A549 (cell line): ENCODE measurements around the gene GSE1. TPM values are rescaled to one million over a fixed set of nuclear protein-coding genes. Genes with fewer than 3 reads are reported as not detected.

Experiments used
- ATAC-seq, 2 experiments: fragments of 200-7000 bp in 1 of 2; fragments of >200 bp in 1 of 2; cut with Nextera tagmentation in 1 of 2; cut with Tn5 transposase in 1 of 2; 3 replicates each; pipeline versions ENCODE4 v1.8.0 to v1.9.1; 2018 to 2020; ENCODE audit warnings: mild to moderate bottlenecking in 1 of 2, moderate library complexity in 1 of 2
- CTCF ChIA-PET: fragments of 300-600 bp; sonication (Branson Sonifier 250); formaldehyde crosslinking; extraction: SDS; loops from one replicate; lab custom pipeline; 2021; ENCODE audit warnings: antibody characterized with exemption, inconsistent platforms; lab: Yijun Ruan, JAX
- POLR2A ChIA-PET: fragments of 350-600 bp; formaldehyde crosslinking; extraction: SDS; loops from one replicate; lab custom pipeline; 2021; ENCODE audit warnings: antibody characterized with exemption, inconsistent platforms; lab: Yijun Ruan, JAX
- DNase-seq, 2 experiments: peaks; one replicate each; pipeline versions ENCODE4 v3.0.0 to v3.0.0-alpha.2; 2011 to 2016; ENCODE audit warnings: low read depth in 1 of 2, low spot score in 1 of 2
- FAIRE-seq: peaks from 2 replicates; lab custom pipeline; 2011; peaks lifted over from hg19 to GRCh38; lab: Jason Lieb, UNC
- H3K27ac ChIP-seq, 2 experiments: fragments of >200 bp; sonication (Bioruptor Twin); formaldehyde crosslinking; 3 replicates each; pipeline ENCODE4 v1.5.1; 2016 to 2017
- H3K4me1 ChIP-seq: fragments of >200 bp; sonication (Bioruptor Twin); formaldehyde crosslinking; 3 replicates; pipeline ENCODE4 v1.6.1; 2016
- H3K4me2 ChIP-seq: fragments of >200 bp; sonication (Bioruptor Twin); formaldehyde crosslinking; 3 replicates; pipeline ENCODE4 v1.6.1; 2016
- H3K4me3 ChIP-seq: fragments of >200 bp; sonication (Bioruptor Twin); formaldehyde crosslinking; 3 replicates; pipeline ENCODE4 v1.5.1; 2016
- H3K9me3 ChIP-seq: fragments of >200 bp; sonication (Bioruptor Twin); formaldehyde crosslinking; 3 replicates; pipeline ENCODE4 v1.6.1; 2016
- EHF ChIP-seq: fragments of 250-450 bp; sonication (Bioruptor Pico); IDR thresholded peaks from 2 replicates; pipeline ENCODE4 v1.5.0; 2020; ENCODE audit warnings: mild to moderate bottlenecking
- EP300 ChIP-seq, 2 experiments: fragments of >200 bp; sonication (Bioruptor Twin); formaldehyde crosslinking; IDR thresholded peaks; 2 replicates in 1 of 2; 3 replicates in 1 of 2; pipeline ENCODE4 v1.6.1; 2016 to 2017
- FOXS1 ChIP-seq: fragments of 250-450 bp; sonication (Bioruptor Pico); IDR thresholded peaks from 2 replicates; pipeline ENCODE4 v1.5.0; 2020; ENCODE audit warnings: mild to moderate bottlenecking, moderate library complexity
- HDAC2 ChIP-seq: fragments of 200-600 bp; sonication (generic); IDR thresholded peaks from 2 replicates; pipeline ENCODE4 v1.6.1; 2016
- HOXB5 ChIP-seq: fragments of 250-450 bp; sonication (Bioruptor Pico); IDR thresholded peaks from 2 replicates; pipeline ENCODE4 v1.5.0; 2020; ENCODE audit warnings: mild to moderate bottlenecking, moderate library complexity
- JUNB ChIP-seq: fragments of >200 bp; sonication (Bioruptor Twin); formaldehyde crosslinking; IDR thresholded peaks from 2 replicates; pipeline ENCODE4 v1.6.1; 2016
- KDM5A ChIP-seq: fragments of 200-600 bp; sonication (generic); IDR thresholded peaks from 2 replicates; pipeline ENCODE4 v1.6.1; 2016; ENCODE audit warnings: antibody characterized with exemption, mild to moderate bottlenecking
- MAFK ChIP-seq: fragments of 450-650 bp; IDR thresholded peaks from 2 replicates; pipeline ENCODE4 v1.6.1; 2014; ENCODE audit not compliant: partially characterized antibody
- NPAS2 ChIP-seq: fragments of 250-450 bp; sonication (Bioruptor Pico); IDR thresholded peaks from 2 replicates; pipeline ENCODE4 v1.8.0; 2022; ENCODE audit warnings: mild to moderate bottlenecking, moderate library complexity, borderline replicate concordance
- NR3C1 ChIP-seq: fragments of >200 bp; sonication (Bioruptor Twin); formaldehyde crosslinking; IDR thresholded peaks from 3 replicates; pipeline ENCODE4 v1.6.1; 2017
- RAD21 ChIP-seq, 2 experiments: fragments of >200 bp in 1 of 2; sonication (Bioruptor Twin) in 1 of 2; formaldehyde crosslinking in 1 of 2; IDR thresholded peaks in 1 of 2; conservative IDR thresholded peaks in 1 of 2; 2 replicates in 1 of 2; 3 replicates in 1 of 2; pipeline ENCODE4 v1.6.1; 2012 to 2018; ENCODE audit warnings: inconsistent platforms in 1 of 2
- RARB ChIP-seq: fragments of 250-450 bp; sonication (Bioruptor Pico); IDR thresholded peaks from 2 replicates; pipeline ENCODE4 v1.8.0; 2021; ENCODE audit warnings: mild to moderate bottlenecking, moderate library complexity
- RFX5 ChIP-seq: fragments of 450-650 bp; IDR thresholded peaks from 2 replicates; pipeline ENCODE4 v1.7.1; 2014; ENCODE audit warnings: antibody characterized with exemption, mild to moderate bottlenecking, moderate library complexity
- RNF2 ChIP-seq: fragments of 200-600 bp; sonication (generic); IDR thresholded peaks from 2 replicates; pipeline ENCODE4 v1.6.1; 2016; ENCODE audit warnings: low read depth, mild to moderate bottlenecking, antibody characterized with exemption, moderate library complexity, borderline replicate concordance
- SMC3 ChIP-seq: fragments of >200 bp; sonication (Bioruptor Twin); formaldehyde crosslinking; IDR thresholded peaks from 3 replicates; pipeline ENCODE4 v1.6.1; 2018; ENCODE audit warnings: inconsistent platforms
- SREBF2 ChIP-seq: fragments of 450-650 bp; IDR thresholded peaks from 2 replicates; pipeline ENCODE4 v1.6.1; 2014; ENCODE audit warnings: mild to moderate bottlenecking, moderate library complexity
- TFCP2L1 ChIP-seq: fragments of 250-450 bp; sonication (Bioruptor Pico); IDR thresholded peaks from 2 replicates; pipeline ENCODE4 v1.5.0; 2021; ENCODE audit warnings: mild to moderate bottlenecking
- ZNF302 ChIP-seq: fragments of 250-450 bp; sonication (Bioruptor Pico); IDR thresholded peaks from 2 replicates; pipeline ENCODE4 v1.9.0; 2021; ENCODE audit warnings: inconsistent platforms, mild to moderate bottlenecking, moderate library complexity
- WGBS: methylation state at CpG from one replicate; pipeline ENCODE4 v1.1.6; 2017; ENCODE audit errors: missing lambda C conversion rate; 5-methylcytosine and 5-hydroxymethylcytosine counted together
- polyA plus RNA-seq, 4 experiments: library from polyadenylated mRNA; depleted of rRNA in 3 of 4; stranded (reverse); fragments of >200 nt; fragmentation: RNase III in 1 of 4; extraction: RNeasy Plus Mini Kit Qiagen cat#74134 plus additional on column Dnase treatment in 1 of 4; gene quantifications; 2 replicates in 3 of 4; 3 replicates in 1 of 4; pipeline ENCODE4 v1.2.3, GENCODE V29; 2011 to 2017
- TF ChIP-seq, protein P1 (sequence below): fragments of 150-350 bp; IDR thresholded peaks from 2 replicates; pipeline ENCODE4 v1.6.1; 2014; ENCODE audit warnings: low read depth, mild to moderate bottlenecking, low read length
- TF ChIP-seq, protein P2 (sequence below): fragments of >200 bp; sonication (Bioruptor Twin); formaldehyde crosslinking; IDR thresholded peaks from 2 replicates; pipeline ENCODE4 v1.6.1; 2016
- TF ChIP-seq, protein P3 (sequence below): fragments of 200-600 bp; sonication (generic); IDR thresholded peaks from 2 replicates; pipeline ENCODE4 v1.6.1; 2016; ENCODE audit warnings: antibody characterized with exemption, mild to moderate bottlenecking, moderate library complexity
- TF ChIP-seq, protein P4 (sequence below): fragments of 450-650 bp; IDR thresholded peaks from 2 replicates; pipeline ENCODE4 v1.6.1; 2014; ENCODE audit warnings: antibody characterized with exemption
- TF ChIP-seq, protein P5 (sequence below): fragments of >200 bp; sonication (Bioruptor Twin); formaldehyde crosslinking; IDR thresholded peaks from 3 replicates; pipeline ENCODE4 v1.6.1; 2016
- TF ChIP-seq, protein P6 (sequence below): IDR thresholded peaks from 2 replicates; pipeline ENCODE4 v1.6.1; 2012

The GSE1 gene
- polyA plus RNA-seq, 2 of the 4 experiments (the other 2 are of a cell fraction): 20.7 to 24.3 TPM

DNA sequence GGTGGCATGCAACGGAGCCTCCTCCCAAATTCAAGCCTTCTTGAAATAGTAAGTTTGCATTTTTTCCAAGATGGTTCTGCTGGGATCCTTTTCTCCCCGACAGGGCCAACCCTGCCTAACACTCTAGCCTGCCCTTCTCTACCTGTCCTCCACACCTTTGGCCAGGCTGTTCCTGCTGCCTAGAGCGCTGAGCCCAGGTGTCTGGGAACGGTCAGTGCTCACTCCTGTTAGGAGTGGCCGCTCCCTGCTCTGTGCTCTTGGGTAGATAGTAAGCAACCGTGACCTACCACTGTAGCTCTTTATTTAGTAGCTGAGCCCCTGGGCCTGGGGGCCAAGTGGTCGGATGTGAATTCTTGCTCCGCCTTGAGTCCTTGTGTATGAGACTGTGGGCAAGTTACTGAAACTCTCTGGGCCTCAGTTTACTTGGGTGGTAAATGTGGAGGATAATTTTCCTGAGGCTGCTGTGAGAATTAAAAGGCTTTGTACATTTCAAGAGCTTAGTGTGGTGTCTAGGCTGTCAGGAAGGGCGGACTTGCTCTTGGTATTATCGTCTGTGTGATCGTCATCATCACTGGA lies 44.0 kb upstream of the GSE1 start:
- ATAC-seq: no peak
- no peak for DNase-seq
- WGBS: 88% methylated on average over 8 of the region's 11 CpGs
- Histone ChIP-seq H3K4me3 (no peak overlapping the region), H3K4me1 (no peaks in the 10 kb centered on the region), H3K9me3 (no peaks in the 10 kb centered on the region), H3K4me2 (no peak overlapping the region), H3K27ac (no peak overlapping the region)
- ChIA-PET POLR2A (no interaction called here), CTCF (interaction anchor here (1.0 to 7.1 kb wide), 11 partner anchors 8 to 323 kb away, joined by 3 to 55 read pairs (median 5); no protein-coding TSS in a partner anchor)
- TF ChIP-seq, protein P1, sequence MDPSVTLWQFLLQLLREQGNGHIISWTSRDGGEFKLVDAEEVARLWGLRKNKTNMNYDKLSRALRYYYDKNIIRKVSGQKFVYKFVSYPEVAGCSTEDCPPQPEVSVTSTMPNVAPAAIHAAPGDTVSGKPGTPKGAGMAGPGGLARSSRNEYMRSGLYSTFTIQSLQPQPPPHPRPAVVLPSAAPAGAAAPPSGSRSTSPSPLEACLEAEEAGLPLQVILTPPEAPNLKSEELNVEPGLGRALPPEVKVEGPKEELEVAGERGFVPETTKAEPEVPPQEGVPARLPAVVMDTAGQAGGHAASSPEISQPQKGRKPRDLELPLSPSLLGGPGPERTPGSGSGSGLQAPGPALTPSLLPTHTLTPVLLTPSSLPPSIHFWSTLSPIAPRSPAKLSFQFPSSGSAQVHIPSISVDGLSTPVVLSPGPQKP: no peak
- TF ChIP-seq SREBF2 (no peak), NR3C1 (no peak), EHF (CRISPR knock-in tag) (no peak), EP300 (IDR thresholded peaks at IDR 0.05) (no peak), RNF2 (no peak), RFX5 (no peak), SMC3 (no peak), TFCP2L1 (CRISPR knock-in tag) (no peak), NPAS2 (CRISPR knock-in tag) (no peak), RAD21 (conservative IDR thresholded peaks at IDR 0.05 in 1 of 2, IDR thresholded peaks at IDR 0.05 in 1 of 2) (no peak), HOXB5 (no peak)
- TF ChIP-seq, protein P2, sequence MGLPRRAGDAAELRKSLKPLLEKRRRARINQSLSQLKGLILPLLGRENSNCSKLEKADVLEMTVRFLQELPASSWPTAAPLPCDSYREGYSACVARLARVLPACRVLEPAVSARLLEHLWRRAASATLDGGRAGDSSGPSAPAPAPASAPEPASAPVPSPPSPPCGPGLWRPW: no peak
- TF ChIP-seq, protein P3, sequence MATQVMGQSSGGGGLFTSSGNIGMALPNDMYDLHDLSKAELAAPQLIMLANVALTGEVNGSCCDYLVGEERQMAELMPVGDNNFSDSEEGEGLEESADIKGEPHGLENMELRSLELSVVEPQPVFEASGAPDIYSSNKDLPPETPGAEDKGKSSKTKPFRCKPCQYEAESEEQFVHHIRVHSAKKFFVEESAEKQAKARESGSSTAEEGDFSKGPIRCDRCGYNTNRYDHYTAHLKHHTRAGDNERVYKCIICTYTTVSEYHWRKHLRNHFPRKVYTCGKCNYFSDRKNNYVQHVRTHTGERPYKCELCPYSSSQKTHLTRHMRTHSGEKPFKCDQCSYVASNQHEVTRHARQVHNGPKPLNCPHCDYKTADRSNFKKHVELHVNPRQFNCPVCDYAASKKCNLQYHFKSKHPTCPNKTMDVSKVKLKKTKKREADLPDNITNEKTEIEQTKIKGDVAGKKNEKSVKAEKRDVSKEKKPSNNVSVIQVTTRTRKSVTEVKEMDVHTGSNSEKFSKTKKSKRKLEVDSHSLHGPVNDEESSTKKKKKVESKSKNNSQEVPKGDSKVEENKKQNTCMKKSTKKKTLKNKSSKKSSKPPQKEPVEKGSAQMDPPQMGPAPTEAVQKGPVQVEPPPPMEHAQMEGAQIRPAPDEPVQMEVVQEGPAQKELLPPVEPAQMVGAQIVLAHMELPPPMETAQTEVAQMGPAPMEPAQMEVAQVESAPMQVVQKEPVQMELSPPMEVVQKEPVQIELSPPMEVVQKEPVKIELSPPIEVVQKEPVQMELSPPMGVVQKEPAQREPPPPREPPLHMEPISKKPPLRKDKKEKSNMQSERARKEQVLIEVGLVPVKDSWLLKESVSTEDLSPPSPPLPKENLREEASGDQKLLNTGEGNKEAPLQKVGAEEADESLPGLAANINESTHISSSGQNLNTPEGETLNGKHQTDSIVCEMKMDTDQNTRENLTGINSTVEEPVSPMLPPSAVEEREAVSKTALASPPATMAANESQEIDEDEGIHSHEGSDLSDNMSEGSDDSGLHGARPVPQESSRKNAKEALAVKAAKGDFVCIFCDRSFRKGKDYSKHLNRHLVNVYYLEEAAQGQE: no peak
- TF ChIP-seq, protein P4, sequence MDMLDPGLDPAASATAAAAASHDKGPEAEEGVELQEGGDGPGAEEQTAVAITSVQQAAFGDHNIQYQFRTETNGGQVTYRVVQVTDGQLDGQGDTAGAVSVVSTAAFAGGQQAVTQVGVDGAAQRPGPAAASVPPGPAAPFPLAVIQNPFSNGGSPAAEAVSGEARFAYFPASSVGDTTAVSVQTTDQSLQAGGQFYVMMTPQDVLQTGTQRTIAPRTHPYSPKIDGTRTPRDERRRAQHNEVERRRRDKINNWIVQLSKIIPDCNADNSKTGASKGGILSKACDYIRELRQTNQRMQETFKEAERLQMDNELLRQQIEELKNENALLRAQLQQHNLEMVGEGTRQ: no peak
- TF ChIP-seq, protein P5, sequence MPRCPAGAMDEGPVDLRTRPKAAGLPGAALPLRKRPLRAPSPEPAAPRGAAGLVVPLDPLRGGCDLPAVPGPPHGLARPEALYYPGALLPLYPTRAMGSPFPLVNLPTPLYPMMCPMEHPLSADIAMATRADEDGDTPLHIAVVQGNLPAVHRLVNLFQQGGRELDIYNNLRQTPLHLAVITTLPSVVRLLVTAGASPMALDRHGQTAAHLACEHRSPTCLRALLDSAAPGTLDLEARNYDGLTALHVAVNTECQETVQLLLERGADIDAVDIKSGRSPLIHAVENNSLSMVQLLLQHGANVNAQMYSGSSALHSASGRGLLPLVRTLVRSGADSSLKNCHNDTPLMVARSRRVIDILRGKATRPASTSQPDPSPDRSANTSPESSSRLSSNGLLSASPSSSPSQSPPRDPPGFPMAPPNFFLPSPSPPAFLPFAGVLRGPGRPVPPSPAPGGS: no peak
- no peak for FAIRE-seq

DNA sequence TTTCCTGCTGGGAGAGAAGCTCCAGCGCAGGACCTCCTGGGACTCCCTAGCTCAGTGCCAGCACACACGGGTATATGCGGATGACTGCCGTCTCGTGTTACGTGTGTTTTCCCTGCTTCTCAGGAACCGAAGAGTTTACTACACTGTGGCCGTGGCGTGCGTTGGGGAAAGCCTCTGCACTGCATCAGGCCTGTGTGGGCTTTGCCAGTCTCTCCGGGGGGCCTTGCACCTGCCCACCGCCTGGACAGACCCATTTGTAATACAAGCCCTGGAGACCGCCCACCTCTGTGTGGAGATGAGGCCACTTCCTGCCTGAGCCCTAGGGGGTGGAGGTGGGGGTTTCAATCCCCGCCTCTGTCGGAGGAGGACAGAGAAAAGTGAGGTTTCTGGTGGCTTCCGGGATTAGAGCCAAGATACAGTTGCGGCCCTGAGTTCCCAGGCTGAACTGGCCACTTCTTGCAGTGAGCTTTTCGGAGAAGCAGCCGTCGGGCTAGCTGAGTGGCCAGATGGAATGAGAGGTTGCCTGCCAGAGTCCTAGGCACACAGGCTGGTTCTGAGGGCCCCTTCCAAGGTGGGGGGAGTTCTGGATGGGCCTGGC lies 43.4 kb upstream of the GSE1 start:
- FAIRE-seq (no peak), ATAC-seq (no peak), DNase-seq (no peak)
- TF ChIP-seq FOXS1 (CRISPR knock-in tag) (no peak), RARB (CRISPR knock-in tag) (no peak), NR3C1 (no peak), MAFK (no peak), KDM5A (no peak), EP300 (IDR thresholded peaks at IDR 0.05) (no peak), ZNF302 (CRISPR knock-in tag) (no peak), NPAS2 (CRISPR knock-in tag) (no peak), HOXB5 (no peak), JUNB (no peak), SREBF2 (no peak), RNF2 (no peak), HDAC2 (no peak)
- TF ChIP-seq, protein P6, sequence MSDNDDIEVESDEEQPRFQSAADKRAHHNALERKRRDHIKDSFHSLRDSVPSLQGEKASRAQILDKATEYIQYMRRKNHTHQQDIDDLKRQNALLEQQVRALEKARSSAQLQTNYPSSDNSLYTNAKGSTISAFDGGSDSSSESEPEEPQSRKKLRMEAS: no peak
- Histone ChIP-seq H3K4me3 (no peak overlapping the region), H3K27ac (no peak overlapping the region), H3K9me3 (no peaks in the 10 kb centered on the region), H3K4me2 (no peak overlapping the region), H3K4me1 (no peaks in the 10 kb centered on the region)
- POLR2A ChIA-PET: no interaction called here
- CTCF ChIA-PET: interaction anchor here (1.0 to 7.1 kb wide), 10 partner anchors 8 to 324 kb away, joined by 3 to 39 read pairs (median 4); no protein-coding TSS in a partner anchor
- 89% methylated on average over 18 of the region's 20 CpGs for WGBS
